Liver (tissue), 9 donors: Measurements from ENCODE around the gene IQCH. TPM values are rescaled to one million over a fixed set of nuclear protein-coding genes. Genes with fewer than 3 reads are reported as not detected.

Experiments
- DNase-seq: peaks from one replicate; pipeline ENCODE4 v3.0.0-alpha.2; 2017; ENCODE audit warnings: low spot score
- H3K27ac ChIP-seq, 2 donors: one replicate each; pipeline ENCODE4 v1.7.0; 2013; ENCODE audit warnings: inconsistent platforms in 2 of 2, low read length in 2 of 2, control low read depth in 1 of 2, low read depth in 1 of 2, mild to moderate bottlenecking in 1 of 2
- H3K27me3 ChIP-seq, 4 donors: one replicate each; pipeline versions ENCODE4 v1.6.1 to v1.7.0; 2013; ENCODE audit warnings: low read length in 3 of 4, inconsistent platforms in 1 of 4, mild to moderate bottlenecking in 1 of 4, moderate library complexity in 1 of 4; ENCODE audit not compliant: control insufficient read depth in 4 of 4, insufficient read depth in 4 of 4
- H3K36me3 ChIP-seq, 4 donors: one replicate each; pipeline versions ENCODE4 v1.6.1 to v1.7.0; 2013; ENCODE audit warnings: low read length in 3 of 4, mild to moderate bottlenecking in 3 of 4, low read depth in 1 of 4, moderate library complexity in 1 of 4; ENCODE audit not compliant: control insufficient read depth in 4 of 4, insufficient read depth in 3 of 4
- H3K4me1 ChIP-seq, 4 donors: one replicate each; pipeline versions ENCODE4 v1.6.1 to v1.7.0; 2013; ENCODE audit warnings: low read length in 3 of 4, mild to moderate bottlenecking in 3 of 4, moderate library complexity in 1 of 4; ENCODE audit not compliant: control insufficient read depth in 4 of 4, insufficient read depth in 4 of 4
- H3K4me3 ChIP-seq, 3 donors: one replicate each; pipeline versions ENCODE4 v1.6.1 to v1.7.0; 2013; ENCODE audit warnings: low read length in 3 of 3, control low read depth in 1 of 3, low read depth in 1 of 3, mild to moderate bottlenecking in 1 of 3
- H3K9ac ChIP-seq, 2 donors: one replicate each; pipeline ENCODE4 v1.7.0; 2013; ENCODE audit warnings: low read length in 2 of 2, mild to moderate bottlenecking in 2 of 2, moderate library complexity in 2 of 2, control low read depth in 1 of 2, low read depth in 1 of 2
- H3K9me3 ChIP-seq, 4 donors: one replicate each; pipeline versions ENCODE4 v1.6.1 to v1.7.0; 2013; ENCODE audit warnings: low read length in 3 of 4; ENCODE audit not compliant: control insufficient read depth in 4 of 4
- CTCF ChIP-seq: fragments of 150-350 bp; IDR thresholded peaks from 2 replicates; pipeline ENCODE4 v1.5.1; 2017; ENCODE audit warnings: improper control_type of control experiment, low read depth, low read length; ENCODE audit not compliant: missing input control
- EGR1 ChIP-seq, 2 donors: IDR thresholded peaks; 2 replicates each; pipeline ENCODE4 v1.6.1; 2016 to 2018; ENCODE audit warnings: antibody characterized with exemption in 2 of 2, low read depth in 2 of 2
- FOXA1 ChIP-seq: IDR thresholded peaks from 2 replicates; pipeline ENCODE4 v1.6.1; 2016; ENCODE audit warnings: antibody characterized with exemption
- FOXA2 ChIP-seq: IDR thresholded peaks from 2 replicates; pipeline ENCODE4 v1.6.1; 2016; ENCODE audit warnings: antibody characterized with exemption
- GABPA ChIP-seq, 2 donors: IDR thresholded peaks in 1 of 2; conservative IDR thresholded peaks in 1 of 2; 2 replicates each; pipeline ENCODE4 v1.6.1; 2016; ENCODE audit warnings: antibody characterized with exemption in 2 of 2, mild to moderate bottlenecking in 1 of 2, moderate library complexity in 1 of 2
- HNF4A ChIP-seq, 2 donors: conservative IDR thresholded peaks; 2 replicates each; pipeline ENCODE4 v1.6.1; 2016; ENCODE audit warnings: antibody characterized with exemption in 2 of 2, mild to moderate bottlenecking in 2 of 2
- HNF4G ChIP-seq: IDR thresholded peaks from 2 replicates; pipeline ENCODE4 v1.6.1; 2016; ENCODE audit warnings: antibody characterized with exemption
- JUND ChIP-seq, 2 donors: IDR thresholded peaks; 2 replicates each; pipeline ENCODE4 v1.6.1; 2016; ENCODE audit warnings: antibody characterized with exemption in 2 of 2
- MAX ChIP-seq: IDR thresholded peaks from 2 replicates; pipeline ENCODE4 v1.6.1; 2016; ENCODE audit warnings: antibody characterized with exemption
- NR2F2 ChIP-seq: IDR thresholded peaks from 2 replicates; pipeline ENCODE4 v1.6.1; 2016; ENCODE audit warnings: antibody characterized with exemption
- SP1 ChIP-seq: IDR thresholded peaks from 2 replicates; pipeline ENCODE4 v1.6.1; 2018; ENCODE audit warnings: antibody characterized with exemption, mild to moderate bottlenecking
- TAF1 ChIP-seq: conservative IDR thresholded peaks from 2 replicates; pipeline ENCODE4 v1.6.1; 2016; ENCODE audit warnings: antibody characterized with exemption, mild to moderate bottlenecking
- YY1 ChIP-seq: IDR thresholded peaks from 2 replicates; pipeline ENCODE4 v1.6.1; 2016; ENCODE audit warnings: antibody characterized with exemption, mild to moderate bottlenecking
- ZBTB33 ChIP-seq: IDR thresholded peaks from 2 replicates; pipeline ENCODE4 v1.6.1; 2016; ENCODE audit warnings: antibody characterized with exemption
- whole genome bisulfite sequencing: extraction: QIAGEN DNeasy Blood & Tissue Kit; methylation state at CpG from one replicate; pipeline ENCODE4 v1.1.7; 2013; 5-methylcytosine and 5-hydroxymethylcytosine counted together
- polyA plus RNA-seq, 2 donors: library from polyadenylated mRNA; stranded (reverse) in 1 of 2; unstranded in 1 of 2; fragments of 200-250 nt in 1 of 2; fragments of >200 nt in 1 of 2; fragmentation: Nextera tagmentation in 1 of 2; extraction: Ambion mirVana in 1 of 2; gene quantifications; one replicate each; pipeline versions ENCODE4 v1.2.1 to v1.2.3, GENCODE V29; 2013 to 2015
- total RNA-seq, 2 donors: library from RNA; depleted of rRNA; stranded (reverse); fragments of >200 nt; gene quantifications; one replicate each; pipeline ENCODE4 v1.2.3, GENCODE V29; 2014
- TF ChIP-seq, protein P1 (sequence below): IDR thresholded peaks from 2 replicates; pipeline ENCODE4 v1.6.1; 2016; ENCODE audit warnings: antibody characterized with exemption
- TF ChIP-seq, protein P2 (sequence below): IDR thresholded peaks from 2 replicates; pipeline ENCODE4 v1.6.1; 2016; ENCODE audit warnings: antibody characterized with exemption, mild to moderate bottlenecking
- donor health status: healthy.
- donor health status: healthy.
- donor health status: healthy.
- donor health status: healthy.
- donor health status: healthy.

IQCH gene
- total and polyA plus RNA-seq, 4 donors = 0.23 to 1.6 (median 0.86) TPM

- TF ChIP-seq, protein P1, sequence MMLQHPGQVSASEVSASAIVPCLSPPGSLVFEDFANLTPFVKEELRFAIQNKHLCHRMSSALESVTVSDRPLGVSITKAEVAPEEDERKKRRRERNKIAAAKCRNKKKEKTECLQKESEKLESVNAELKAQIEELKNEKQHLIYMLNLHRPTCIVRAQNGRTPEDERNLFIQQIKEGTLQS = no peak
- no peak for TF ChIP-seq TAF1
- TF ChIP-seq HNF4A (conservative IDR thresholded peaks at IDR 0.05) = no peak
- TF ChIP-seq SP1 = no peak
These were observed 162.3 kb downstream of the IQCH start (continued) for GRCh38 chr15:67416891-67417290.

DNA sequence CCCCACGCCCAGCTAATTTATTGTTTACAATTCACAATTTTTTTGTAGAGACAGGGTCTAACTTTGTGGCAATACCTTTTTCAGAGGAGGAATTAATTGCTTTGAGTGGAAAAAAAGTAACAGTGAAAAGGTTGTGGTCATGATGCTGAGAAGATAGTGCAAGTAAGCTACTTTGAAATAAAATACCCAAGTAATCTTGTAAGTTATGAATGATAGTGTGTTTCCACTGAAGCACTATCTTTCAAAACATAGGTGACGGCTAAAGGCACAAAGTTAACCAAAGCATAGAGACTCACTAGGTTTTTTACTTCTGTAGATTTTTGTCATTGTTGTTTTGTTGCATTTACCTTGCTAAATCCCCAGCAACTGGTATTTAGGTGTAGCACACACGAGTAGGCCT is 165.1 kb downstream of the IQCH start:
- H3K4me1 ChIP-seq = peaks cover 0 to 3% (median 0%) of the 10 kb centered on the region in 4 donors
- no peak overlapping the region for H3K27ac ChIP-seq
- H3K9ac ChIP-seq = no peak overlapping the region
- no peaks in the 10 kb centered on the region for H3K9me3 ChIP-seq
- no peak overlapping the region for H3K4me3 ChIP-seq
- WGBS = 91% methylated on average over 3 of the region's 3 CpGs
- DNase-seq = no peak
- TF ChIP-seq EGR1 (IDR thresholded peaks at IDR 0.05; ENCODE audit: low read depth in 2 of 2) (no peak), TAF1 (no peak), JUND (IDR thresholded peaks at IDR 0.05) (no peak), NR2F2 (no peak), SP1 (no peak), MAX (no peak), FOXA1 (no peak), HNF4G (no peak), GABPA (IDR thresholded peaks at IDR 0.05 in 1 of 2, conservative IDR thresholded peaks at IDR 0.05 in 1 of 2) (no peak), FOXA2 (no peak), ZBTB33 (no peak), YY1 (no peak)
- TF ChIP-seq, protein P1 = no peak
- TF ChIP-seq, protein P2, sequence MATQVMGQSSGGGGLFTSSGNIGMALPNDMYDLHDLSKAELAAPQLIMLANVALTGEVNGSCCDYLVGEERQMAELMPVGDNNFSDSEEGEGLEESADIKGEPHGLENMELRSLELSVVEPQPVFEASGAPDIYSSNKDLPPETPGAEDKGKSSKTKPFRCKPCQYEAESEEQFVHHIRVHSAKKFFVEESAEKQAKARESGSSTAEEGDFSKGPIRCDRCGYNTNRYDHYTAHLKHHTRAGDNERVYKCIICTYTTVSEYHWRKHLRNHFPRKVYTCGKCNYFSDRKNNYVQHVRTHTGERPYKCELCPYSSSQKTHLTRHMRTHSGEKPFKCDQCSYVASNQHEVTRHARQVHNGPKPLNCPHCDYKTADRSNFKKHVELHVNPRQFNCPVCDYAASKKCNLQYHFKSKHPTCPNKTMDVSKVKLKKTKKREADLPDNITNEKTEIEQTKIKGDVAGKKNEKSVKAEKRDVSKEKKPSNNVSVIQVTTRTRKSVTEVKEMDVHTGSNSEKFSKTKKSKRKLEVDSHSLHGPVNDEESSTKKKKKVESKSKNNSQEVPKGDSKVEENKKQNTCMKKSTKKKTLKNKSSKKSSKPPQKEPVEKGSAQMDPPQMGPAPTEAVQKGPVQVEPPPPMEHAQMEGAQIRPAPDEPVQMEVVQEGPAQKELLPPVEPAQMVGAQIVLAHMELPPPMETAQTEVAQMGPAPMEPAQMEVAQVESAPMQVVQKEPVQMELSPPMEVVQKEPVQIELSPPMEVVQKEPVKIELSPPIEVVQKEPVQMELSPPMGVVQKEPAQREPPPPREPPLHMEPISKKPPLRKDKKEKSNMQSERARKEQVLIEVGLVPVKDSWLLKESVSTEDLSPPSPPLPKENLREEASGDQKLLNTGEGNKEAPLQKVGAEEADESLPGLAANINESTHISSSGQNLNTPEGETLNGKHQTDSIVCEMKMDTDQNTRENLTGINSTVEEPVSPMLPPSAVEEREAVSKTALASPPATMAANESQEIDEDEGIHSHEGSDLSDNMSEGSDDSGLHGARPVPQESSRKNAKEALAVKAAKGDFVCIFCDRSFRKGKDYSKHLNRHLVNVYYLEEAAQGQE = no peak
- H3K27me3 ChIP-seq = no peaks in the 10 kb centered on the region
- H3K36me3 ChIP-seq = peaks cover 0 to 3% (median 0%) of the 10 kb centered on the region in 4 donors

- 76% methylated on average over 2 of the region's 2 CpGs for WGBS
- Histone ChIP-seq H3K36me3 (peaks cover 0 to 3% (median 0%) of the 10 kb centered on the region in 4 donors), H3K27ac (no peak overlapping the region), H3K9ac (no peak overlapping the region), H3K27me3 (no peaks in the 10 kb centered on the region), H3K4me1 (peaks cover 0 to 3% (median 0%) of the 10 kb centered on the region in 4 donors), H3K9me3 (no peaks in the 10 kb centered on the region), H3K4me3 (no peak overlapping the region)
- TF ChIP-seq SP1 = no peak
- TF ChIP-seq GABPA (IDR thresholded peaks at IDR 0.05 in 1 of 2, conservative IDR thresholded peaks at IDR 0.05 in 1 of 2) = no peak
- no peak for TF ChIP-seq FOXA2
- TF ChIP-seq FOXA1 = no peak
- TF ChIP-seq, protein P1 = no peak
- TF ChIP-seq CTCF = no peak
- TF ChIP-seq EGR1 (IDR thresholded peaks at IDR 0.05; ENCODE audit: low read depth in 2 of 2) = no peak
- TF ChIP-seq HNF4G = no peak
- TF ChIP-seq, protein P2 = no peak
- no peak for DNase-seq
These were observed 165.6 kb downstream of the IQCH start for GRCh38 chr15:67420137-67420536.
